Activated naive CD8-positive, alpha-beta T cell (primary cell): ENCODE data around the gene PAIP1.
A peak's percentile ranks its signal among the peaks of the same experiment; 100 is the strongest.
"Not testable (repeated sequence)": the region's sequence is repeated elsewhere in the genome, so short reads cannot be mapped to it uniquely, and the experiment has no call there.

ENCODE experiments used
- H3K27ac Mint-ChIP-seq: one replicate; pipeline ENCODE4 v1.8.0; 2021; ENCODE audit warnings: mixed read lengths
- H3K27me3 Mint-ChIP-seq: one replicate; pipeline ENCODE4 v1.8.0; 2021; ENCODE audit warnings: mixed read lengths
- H3K36me3 Mint-ChIP-seq: one replicate; pipeline ENCODE4 v1.8.0; 2021; ENCODE audit warnings: mixed read lengths
- H3K4me1 Mint-ChIP-seq: one replicate; pipeline ENCODE4 v1.8.0; 2021; ENCODE audit warnings: low read depth, mixed read lengths
- H3K4me3 Mint-ChIP-seq: one replicate; pipeline ENCODE4 v1.8.0; 2021; ENCODE audit warnings: mild to moderate bottlenecking, mixed read lengths
- H3K9me3 Mint-ChIP-seq: one replicate; pipeline ENCODE4 v1.8.0; 2021; ENCODE audit warnings: low read depth, mixed read lengths

Gene PAIP1

GRCh38 chr5:43514816-43515677, 41.8 kb downstream of the PAIP1 start, which contains the start of gene C5orf34:
Gene C5orf34 (minus strand): TSS chr5:43515148. CDS start chr5:43509339, 5,809 bp downstream.
- Mint-ChIP-seq H3K36me3 (peaks cover 13% of the 10 kb centered on the region), H3K27ac (peak within 1 kb of the TSS; percentile 95), H3K27me3 (no peaks in the 10 kb centered on the region), H3K4me3 (peak within 1 kb of the TSS; percentile 94), H3K4me1 (peaks cover 37% of the 10 kb centered on the region), H3K9me3 (no peaks in the 10 kb centered on the region)

- H3K27ac Mint-ChIP-seq = peak overlapping the region; percentile 95
- H3K36me3 Mint-ChIP-seq = peaks cover 13% of the 10 kb centered on the region
- H3K27me3 Mint-ChIP-seq = no peaks in the 10 kb centered on the region
- H3K4me3 Mint-ChIP-seq = peak overlapping the region; percentile 94
- peaks cover 37% of the 10 kb centered on the region for H3K4me1 Mint-ChIP-seq
- no peaks in the 10 kb centered on the region for H3K9me3 Mint-ChIP-seq
These were observed 42.4 kb downstream of the PAIP1 start for GRCh38 chr5:43514471-43514815.

GRCh38 chr5:43514025-43514424, 42.9 kb downstream of the PAIP1 start:
- Mint-ChIP-seq H3K27ac (peak overlapping the region; percentile 95), H3K27me3 (no peaks in the 10 kb centered on the region), H3K36me3 (peaks cover 13% of the 10 kb centered on the region), H3K9me3 (no peaks in the 10 kb centered on the region), H3K4me3 (peak overlapping the region; percentile 94), H3K4me1 (peaks cover 37% of the 10 kb centered on the region)

- peaks cover 33% of the 10 kb centered on the region for H3K4me1 Mint-ChIP-seq
- H3K4me3 Mint-ChIP-seq, H3K9me3 Mint-ChIP-seq, H3K27ac Mint-ChIP-seq, H3K27me3 Mint-ChIP-seq: not testable (repeated sequence)
- peaks cover 10% of the 10 kb centered on the region for H3K36me3 Mint-ChIP-seq
These were observed 45.8 kb downstream of the PAIP1 start for GRCh38 chr5:43511062-43511461.

- Mint-ChIP-seq H3K4me1 (no peaks in the 10 kb centered on the region), H3K27ac (no peak overlapping the region), H3K4me3 (no peak overlapping the region), H3K36me3 (peaks cover 24% of the 10 kb centered on the region), H3K9me3 (no peaks in the 10 kb centered on the region), H3K27me3 (no peaks in the 10 kb centered on the region)
These were observed 58.3 kb downstream of the PAIP1 start for GRCh38 chr5:43498581-43498980.

GRCh38 chr5:43497311-43498104, 59.4 kb downstream of the PAIP1 start:
- Mint-ChIP-seq H3K36me3 (peaks cover 16% of the 10 kb centered on the region), H3K9me3 (no peaks in the 10 kb centered on the region), H3K27ac (no peak overlapping the region), H3K4me1 (no peaks in the 10 kb centered on the region), H3K27me3 (no peaks in the 10 kb centered on the region), H3K4me3 (no peak overlapping the region)

GRCh38 chr5:43491326-43491725, 65.6 kb downstream of the PAIP1 start:
- Mint-ChIP-seq H3K36me3 (peaks cover 7% of the 10 kb centered on the region), H3K4me1 (peaks cover 4% of the 10 kb centered on the region), H3K27me3 (no peaks in the 10 kb centered on the region), H3K9me3 (no peaks in the 10 kb centered on the region), H3K27ac (no peak overlapping the region), H3K4me3 (no peak overlapping the region)

- Mint-ChIP-seq H3K4me1 (peaks cover 40% of the 10 kb centered on the region), H3K27me3 (no peaks in the 10 kb centered on the region), H3K4me3 (no peak overlapping the region), H3K36me3 (peaks cover 9% of the 10 kb centered on the region), H3K9me3 (no peaks in the 10 kb centered on the region), H3K27ac (peak overlapping the region; percentile 100)
These were observed 70.5 kb downstream of the PAIP1 start for GRCh38 chr5:43486353-43486752.

GRCh38 chr5:43485406-43485805, 71.5 kb downstream of the PAIP1 start:
- H3K4me3 Mint-ChIP-seq = peak overlapping the region; percentile 24
- H3K36me3 Mint-ChIP-seq = peaks cover 9% of the 10 kb centered on the region
- peak overlapping the region; percentile 100 for H3K27ac Mint-ChIP-seq
- no peaks in the 10 kb centered on the region for H3K9me3 Mint-ChIP-seq
- H3K4me1 Mint-ChIP-seq = peaks cover 43% of the 10 kb centered on the region
- no peaks in the 10 kb centered on the region for H3K27me3 Mint-ChIP-seq

GRCh38 chr5:43484106-43484849, 72.6 kb downstream of the PAIP1 start:
- Mint-ChIP-seq H3K4me3 (peak overlapping the region; percentile 99), H3K27me3 (no peaks in the 10 kb centered on the region), H3K4me1 (peaks cover 51% of the 10 kb centered on the region), H3K27ac (peak overlapping the region; percentile 100), H3K36me3 (peaks cover 9% of the 10 kb centered on the region), H3K9me3 (no peaks in the 10 kb centered on the region)

GRCh38 chr5:43483298-43484105, 73.4 kb downstream of the PAIP1 start, which contains the start of gene TMEM267:
Gene TMEM267 (minus strand): TSS chr5:43483865. CDS start chr5:43453969, 29,896 bp downstream.
- no peaks in the 10 kb centered on the region for H3K27me3 Mint-ChIP-seq
- peaks cover 54% of the 10 kb centered on the region for H3K4me1 Mint-ChIP-seq
- no peaks in the 10 kb centered on the region for H3K9me3 Mint-ChIP-seq
- peak within 1 kb of the TSS; percentile 99 for H3K4me3 Mint-ChIP-seq
- peaks cover 5% of the 10 kb centered on the region for H3K36me3 Mint-ChIP-seq
- H3K27ac Mint-ChIP-seq = peak within 1 kb of the TSS; percentile 100

GRCh38 chr5:43482490-43483297, 74.2 kb downstream of the PAIP1 start:
- no peaks in the 10 kb centered on the region for H3K9me3 Mint-ChIP-seq
- no peaks in the 10 kb centered on the region for H3K27me3 Mint-ChIP-seq
- H3K4me1 Mint-ChIP-seq = peaks cover 56% of the 10 kb centered on the region
- H3K36me3 Mint-ChIP-seq = peaks cover 4% of the 10 kb centered on the region
- H3K27ac Mint-ChIP-seq = peak overlapping the region; percentile 100
- peak overlapping the region; percentile 99 for H3K4me3 Mint-ChIP-seq
